Mononuclear cell (primary cell): ENCODE results near the gene TMX2. TPM values are rescaled to one million over a fixed set of nuclear protein-coding genes. Genes with fewer than 3 reads are reported as not detected.
"Not testable (repeated sequence)": the region's sequence is repeated elsewhere in the genome, so short reads cannot be mapped to it uniquely, and the experiment has no call there.

Source experiments
- H3K27me3 ChIP-seq: 2 replicates; pipeline ENCODE4 v1.6.0; 2011; ENCODE audit warnings: low read length, control low read depth; ENCODE audit not compliant: insufficient read depth
- H3K4me1 ChIP-seq: 2 replicates; pipeline ENCODE4 v1.5.1; 2011; ENCODE audit warnings: mild to moderate bottlenecking, low read length, control low read depth; ENCODE audit not compliant: insufficient read depth
- H3K4me3 ChIP-seq: 2 replicates; pipeline ENCODE4 v1.5.1; 2011; ENCODE audit warnings: mild to moderate bottlenecking, low read length, moderate library complexity
- H3K9me3 ChIP-seq: 2 replicates; pipeline ENCODE4 v1.5.1; 2011; ENCODE audit warnings: low read depth, mild to moderate bottlenecking, control low read depth, low read length
- total RNA-seq: library from RNA; depleted of rRNA; stranded (reverse); fragments of >200 nt; gene quantifications from one replicate; pipeline ENCODE4 v1.2.3, GENCODE V29; 2012

Gene TMX2, protein sequence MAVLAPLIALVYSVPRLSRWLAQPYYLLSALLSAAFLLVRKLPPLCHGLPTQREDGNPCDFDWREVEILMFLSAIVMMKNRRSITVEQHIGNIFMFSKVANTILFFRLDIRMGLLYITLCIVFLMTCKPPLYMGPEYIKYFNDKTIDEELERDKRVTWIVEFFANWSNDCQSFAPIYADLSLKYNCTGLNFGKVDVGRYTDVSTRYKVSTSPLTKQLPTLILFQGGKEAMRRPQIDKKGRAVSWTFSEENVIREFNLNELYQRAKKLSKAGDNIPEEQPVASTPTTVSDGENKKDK
- total RNA-seq = 31.7 TPM

DNA sequence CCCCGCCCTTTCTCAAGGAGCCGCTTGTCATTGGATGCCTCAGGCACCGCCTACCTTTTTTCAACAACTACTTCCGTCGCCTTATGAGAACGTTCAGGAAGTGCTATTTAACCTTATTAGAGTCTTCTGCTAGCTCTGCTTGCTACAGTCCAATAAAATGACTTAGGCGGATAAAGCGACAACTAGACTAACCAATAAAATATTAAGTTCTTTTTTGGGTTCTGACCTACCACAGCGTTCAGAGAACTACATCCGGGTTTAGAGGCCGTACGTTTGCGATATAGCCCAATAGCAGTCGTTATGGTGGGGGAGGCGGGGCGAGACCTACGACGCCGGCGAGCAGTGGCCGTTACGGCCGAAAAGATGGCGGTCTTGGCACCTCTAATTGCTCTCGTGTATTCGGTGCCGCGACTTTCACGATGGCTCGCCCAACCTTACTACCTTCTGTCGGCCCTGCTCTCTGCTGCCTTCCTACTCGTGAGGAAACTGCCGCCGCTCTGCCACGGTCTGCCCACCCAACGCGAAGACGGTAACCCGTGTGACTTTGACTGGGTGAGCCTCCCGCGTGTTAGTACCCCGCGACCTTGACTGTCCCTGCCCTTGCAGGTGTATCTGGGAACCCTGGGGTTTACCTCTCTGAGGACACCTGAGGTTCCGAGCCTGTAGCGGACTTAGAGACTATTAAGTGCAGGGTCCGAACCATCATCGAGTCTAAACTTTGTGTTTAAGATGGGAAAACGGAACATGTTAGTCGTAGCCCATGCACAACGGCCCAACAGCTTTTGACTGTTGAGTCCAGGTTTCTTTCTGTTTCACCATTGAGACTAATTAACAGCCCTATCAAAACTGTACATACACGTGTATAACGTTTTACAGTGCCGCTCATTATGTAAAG lies at the start of gene TMX2:
TMX2 (plus strand) TSS at position 338 of the 895 bp plus-strand sequence; CDS start at position 364, 26 bp downstream.
- Histone ChIP-seq H3K9me3 (no peaks in the 10 kb centered on the region), H3K27me3 (no peaks in the 10 kb centered on the region), H3K4me1 (peaks cover 34% of the 10 kb centered on the region), H3K4me3 (peak within 1 kb of the TSS; percentile 77)

DNA sequence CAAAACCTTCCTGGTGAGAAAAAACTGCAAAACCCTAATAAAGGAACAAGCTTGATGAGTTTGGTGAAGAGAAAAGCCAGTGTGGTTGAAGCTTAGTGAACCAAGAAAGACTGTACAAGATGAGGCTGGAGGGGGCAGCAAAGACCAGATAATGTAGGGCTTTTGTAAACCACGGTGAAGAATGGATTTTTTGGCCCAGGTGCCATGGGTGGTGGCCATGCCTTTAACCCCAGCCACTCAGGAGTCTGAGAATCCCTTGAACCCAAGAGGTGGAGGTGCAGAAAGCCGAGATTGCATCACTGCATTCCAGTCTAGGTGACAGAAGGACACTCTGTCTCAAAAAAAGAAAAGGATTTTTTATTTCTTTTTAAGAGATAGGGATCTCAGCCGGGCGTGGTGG lies 49.5 kb upstream of the TMX2 start:
- H3K27me3 ChIP-seq = no peaks in the 10 kb centered on the region
- H3K9me3 ChIP-seq = no peaks in the 10 kb centered on the region
- no peak overlapping the region for H3K4me3 ChIP-seq
- peaks cover 23% of the 10 kb centered on the region for H3K4me1 ChIP-seq

DNA sequence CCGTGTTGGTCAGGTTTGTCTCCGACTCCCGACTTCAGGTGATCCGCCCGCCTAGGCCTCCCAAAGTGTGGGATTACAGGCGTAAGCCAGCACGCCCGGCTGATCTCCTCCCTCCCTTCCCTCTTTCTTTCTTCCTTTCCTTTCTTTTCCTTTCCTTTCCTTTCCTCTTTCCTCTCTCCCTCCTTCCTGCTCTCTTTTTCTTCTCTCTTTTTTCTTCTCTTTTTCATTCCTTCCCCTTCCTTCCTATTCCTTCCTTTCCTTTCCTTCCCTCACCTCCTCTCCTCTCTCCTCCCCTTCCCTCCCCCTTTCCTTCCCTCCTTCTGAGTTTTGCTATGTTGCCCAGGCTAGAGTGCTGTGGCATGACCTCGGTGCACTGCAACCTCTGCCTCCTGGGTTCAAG lies 48.4 kb upstream of the TMX2 start:
- no peaks in the 10 kb centered on the region for H3K9me3 ChIP-seq
- peaks cover 14% of the 10 kb centered on the region for H3K4me1 ChIP-seq
- H3K27me3 ChIP-seq = no peaks in the 10 kb centered on the region
- H3K4me3 ChIP-seq = no peak overlapping the region

DNA sequence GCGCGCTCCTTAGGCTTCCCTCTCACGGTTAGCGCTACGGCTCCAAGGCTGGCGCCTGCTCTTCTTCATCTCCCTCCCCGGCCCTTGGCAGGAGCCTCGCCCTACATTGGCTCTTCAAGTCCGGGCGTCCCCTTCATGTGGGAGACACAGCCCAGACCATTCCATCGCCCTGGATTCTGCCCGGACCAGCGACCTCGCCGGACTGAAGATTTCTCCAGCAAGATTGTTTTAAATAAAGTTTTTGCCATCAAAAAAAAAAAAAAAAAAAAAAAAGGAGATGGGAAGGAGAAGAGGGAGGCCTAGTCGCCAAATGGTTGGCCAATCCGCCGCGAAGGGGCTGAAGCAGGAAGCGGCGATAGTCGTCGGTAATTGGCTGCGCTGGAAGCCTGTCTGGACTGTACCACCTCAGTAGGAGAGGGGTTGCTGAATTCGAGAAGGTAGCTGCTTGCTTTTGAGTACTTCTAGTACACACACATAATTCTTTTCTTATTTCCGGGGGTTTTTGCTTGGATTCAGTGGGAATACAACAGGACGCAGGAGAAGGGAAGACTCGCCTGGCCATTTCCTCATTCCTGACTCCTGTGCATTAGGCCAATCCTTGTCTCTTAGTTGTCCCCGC lies 45.2 kb upstream of the TMX2 start:
- Histone ChIP-seq H3K27me3 (no peaks in the 10 kb centered on the region), H3K4me3 (peak overlapping the region; percentile 87), H3K9me3 (no peaks in the 10 kb centered on the region), H3K4me1 (peaks cover 24% of the 10 kb centered on the region)

DNA sequence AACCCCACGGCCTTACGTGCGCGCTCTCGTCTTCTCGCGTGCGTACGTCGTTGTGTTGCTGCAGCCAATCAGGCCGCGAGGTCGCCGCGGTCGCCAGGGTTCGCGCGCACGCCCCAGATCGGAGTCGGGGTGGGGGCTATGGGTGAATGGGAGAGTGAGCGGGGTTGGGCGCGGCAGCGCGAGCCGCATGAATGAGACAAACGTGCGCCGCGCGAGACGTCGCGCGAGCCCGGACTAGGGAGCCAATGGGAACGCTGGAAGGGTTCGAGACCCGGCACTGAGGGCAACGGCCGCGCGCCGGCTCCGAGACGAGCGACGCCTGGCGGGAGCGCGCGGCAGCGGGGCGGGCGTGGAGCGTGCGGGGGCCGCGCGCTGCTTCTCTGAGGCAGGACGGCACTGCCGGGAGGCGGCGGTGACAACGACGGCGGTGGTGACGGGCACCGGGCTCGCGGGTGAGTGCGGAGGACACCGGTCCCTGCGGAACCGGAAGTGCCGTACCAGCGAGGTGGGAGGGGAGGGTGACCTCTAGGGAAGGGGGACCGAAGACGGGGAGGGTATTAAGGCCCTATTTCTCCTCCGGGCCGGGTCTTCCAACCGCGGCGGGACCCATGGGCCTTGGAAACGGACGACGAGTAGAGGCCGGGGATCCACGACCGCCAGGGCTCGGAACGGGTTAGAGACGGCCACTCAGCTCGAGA lies 44.5 kb upstream of the TMX2 start, which contains the start of gene ZDHHC5:
ZDHHC5 (plus strand) TSS at position 379 of the 698 bp plus-strand sequence. CDS start 4,977 bp downstream, outside the sequence.
- Histone ChIP-seq H3K27me3 (no peaks in the 10 kb centered on the region), H3K4me3 (peak within 1 kb of the TSS; percentile 87), H3K9me3 (no peaks in the 10 kb centered on the region), H3K4me1 (peaks cover 24% of the 10 kb centered on the region)

DNA sequence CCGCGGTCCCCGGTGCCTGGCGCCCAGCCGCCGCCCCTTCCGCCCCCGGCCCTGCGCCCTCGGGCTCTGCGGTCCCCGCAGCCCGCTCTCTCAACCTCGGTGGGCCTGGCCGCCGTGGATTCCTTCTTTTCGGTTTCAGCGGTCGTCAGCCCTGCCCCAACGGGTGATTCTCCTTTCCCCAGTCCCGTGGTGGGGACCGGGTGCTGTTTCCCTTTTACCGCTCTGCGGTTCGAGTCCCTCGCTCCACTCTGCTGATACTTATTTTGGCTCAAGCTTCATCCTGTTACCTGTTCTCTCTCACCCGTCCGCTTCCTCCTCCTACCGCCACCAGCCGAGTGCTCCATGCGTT lies 44.0 kb upstream of the TMX2 start:
- Histone ChIP-seq H3K27me3 (no peaks in the 10 kb centered on the region), H3K4me1 (peaks cover 24% of the 10 kb centered on the region), H3K9me3 (no peaks in the 10 kb centered on the region), H3K4me3 (peak overlapping the region; percentile 87)

GRCh38 chr11:57674251-57674650 lies 38.1 kb upstream of the TMX2 start:
- H3K27me3 ChIP-seq = no peaks in the 10 kb centered on the region
- no peak overlapping the region for H3K4me3 ChIP-seq
- peaks cover 8% of the 10 kb centered on the region for H3K4me1 ChIP-seq
- no peaks in the 10 kb centered on the region for H3K9me3 ChIP-seq

- Histone ChIP-seq H3K9me3 (no peaks in the 10 kb centered on the region), H3K4me1 (peaks cover 11% of the 10 kb centered on the region), H3K27me3 (no peaks in the 10 kb centered on the region), H3K4me3 (no peak overlapping the region)
Observed at GRCh38 chr11:57675176-57675941, 37.0 kb upstream of the TMX2 start.

DNA sequence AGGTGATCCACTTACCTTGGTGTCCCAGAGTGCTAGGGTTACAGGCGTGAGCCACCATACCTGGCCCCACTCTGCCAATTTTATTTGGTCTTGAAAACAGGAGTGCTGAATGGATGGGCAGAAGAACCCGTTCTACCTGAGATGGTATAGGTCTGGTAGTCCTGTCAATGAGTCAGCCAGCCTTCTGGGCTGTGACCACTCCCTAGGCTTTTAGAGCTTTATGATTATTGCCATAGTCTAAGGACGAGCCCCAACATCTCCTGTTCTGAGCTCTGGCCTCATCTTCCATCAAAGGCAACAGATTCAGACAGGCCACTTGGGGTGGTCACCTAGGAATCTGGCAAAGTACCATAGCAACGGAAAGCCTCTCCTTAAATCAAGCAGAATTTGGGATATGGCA lies 33.0 kb upstream of the TMX2 start:
- Histone ChIP-seq H3K4me3 (no peak overlapping the region), H3K4me1 (peaks cover 14% of the 10 kb centered on the region), H3K27me3 (no peaks in the 10 kb centered on the region)

DNA sequence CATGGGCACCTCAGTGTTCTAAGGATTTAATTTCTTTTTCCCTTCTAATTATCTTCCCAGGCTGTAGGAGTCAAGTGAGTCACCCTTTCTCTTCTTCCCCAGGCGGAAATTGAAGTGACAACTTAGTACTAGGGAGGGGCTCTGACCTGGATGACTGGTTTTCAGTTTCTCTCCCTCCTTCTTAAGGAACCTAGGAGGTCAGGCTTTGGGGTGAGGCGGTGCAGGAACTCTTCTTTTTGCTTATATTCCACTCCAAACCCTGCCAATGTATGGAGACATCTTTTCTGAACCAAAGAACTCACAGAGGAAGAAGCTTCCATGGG lies 31.9 kb upstream of the TMX2 start:
- Histone ChIP-seq H3K4me1 (peaks cover 14% of the 10 kb centered on the region), H3K27me3 (no peaks in the 10 kb centered on the region), H3K4me3 (no peak overlapping the region), H3K9me3 (no peaks in the 10 kb centered on the region)

More for the DNA sequence above, 33.0 kb upstream of the TMX2 start:
- H3K9me3 ChIP-seq = no peaks in the 10 kb centered on the region

GRCh38 chr11:57681168-57681567 lies 31.2 kb upstream of the TMX2 start:
- H3K9me3 ChIP-seq = no peaks in the 10 kb centered on the region
- H3K4me3 ChIP-seq = no peak overlapping the region
- H3K27me3 ChIP-seq = no peaks in the 10 kb centered on the region
- H3K4me1 ChIP-seq = peaks cover 14% of the 10 kb centered on the region

GRCh38 chr11:57690474-57690873 lies 21.9 kb upstream of the TMX2 start:
- not testable (repeated sequence) for H3K4me3 ChIP-seq, H3K27me3 ChIP-seq, H3K4me1 ChIP-seq, H3K9me3 ChIP-seq

GRCh38 chr11:57698843-57699365 lies 13.5 kb upstream of the TMX2 start:
- H3K27me3 ChIP-seq = no peaks in the 10 kb centered on the region
- H3K4me1 ChIP-seq = no peaks in the 10 kb centered on the region
- no peaks in the 10 kb centered on the region for H3K9me3 ChIP-seq
- no peak overlapping the region for H3K4me3 ChIP-seq

DNA sequence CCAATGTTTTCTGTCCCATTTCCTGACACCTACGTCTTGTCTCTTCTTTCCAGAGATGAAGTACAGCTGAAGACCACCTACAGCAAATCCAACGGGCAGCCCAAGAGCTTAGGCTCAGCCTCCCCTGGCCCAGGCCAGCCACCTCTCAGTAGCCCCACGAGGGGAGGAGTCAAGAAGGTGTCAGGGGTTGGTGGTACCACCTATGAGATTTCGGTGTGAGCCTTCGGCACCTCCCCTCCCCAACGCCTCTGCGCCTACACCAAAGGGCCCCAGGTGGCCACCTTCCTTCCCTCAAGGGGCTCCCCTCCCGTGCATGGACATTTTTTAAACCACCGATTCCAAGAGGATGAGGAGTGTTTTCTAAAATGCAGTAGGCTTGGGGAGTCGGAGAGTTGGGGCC lies 12.6 kb upstream of the TMX2 start:
- Histone ChIP-seq H3K4me1 (no peaks in the 10 kb centered on the region), H3K27me3 (no peaks in the 10 kb centered on the region), H3K9me3 (no peaks in the 10 kb centered on the region), H3K4me3 (no peak overlapping the region)
